CD4-positive, alpha-beta T cell treated with Interleukin-12 subunit alpha and Interleukin-12 subunit beta, for 1 hour (primary cell): Measurements from ENCODE around the gene PCNP.
"Not testable (repeated sequence)": the region's sequence is repeated elsewhere in the genome, so short reads cannot be mapped to it uniquely, and the experiment has no call there.

Experiments
- DNase-seq: peaks from one replicate; pipeline ENCODE4 v3.0.0-alpha.2; 2020

The PCNP gene

DNA sequence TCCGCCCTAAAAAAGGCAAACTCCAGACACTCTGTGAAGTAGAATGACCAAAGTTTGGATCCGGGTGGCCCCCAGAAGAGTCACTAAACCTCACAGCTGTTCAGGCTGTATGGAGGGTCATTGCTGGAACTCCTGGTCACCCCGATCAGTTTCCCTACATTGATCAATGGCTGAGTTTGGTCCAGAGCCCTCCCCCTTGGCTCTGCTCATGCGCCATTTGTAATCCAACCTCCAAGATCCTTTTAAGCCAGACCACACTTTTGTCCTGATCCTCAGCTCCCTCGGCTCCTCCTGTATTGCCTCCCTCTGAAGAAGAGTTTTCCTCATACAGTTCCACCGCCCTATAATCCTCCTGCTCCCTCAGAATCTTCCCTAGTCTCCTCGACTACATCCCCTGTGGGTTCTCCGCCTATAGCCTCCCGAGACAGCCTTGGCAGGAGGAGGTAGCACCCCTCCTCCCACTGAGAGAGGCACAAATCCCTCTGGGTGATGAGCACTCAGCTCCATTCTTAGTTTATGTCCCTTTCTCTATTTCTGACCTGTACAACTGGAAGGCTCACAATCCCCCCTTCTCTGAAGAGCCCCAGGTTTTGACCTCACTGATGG lies 60.7 kb downstream of the PCNP start:
- DNase-seq = no peak

GRCh38 chr3:101635345-101635744 lies 61.4 kb downstream of the PCNP start:
- no peak for DNase-seq

DNA sequence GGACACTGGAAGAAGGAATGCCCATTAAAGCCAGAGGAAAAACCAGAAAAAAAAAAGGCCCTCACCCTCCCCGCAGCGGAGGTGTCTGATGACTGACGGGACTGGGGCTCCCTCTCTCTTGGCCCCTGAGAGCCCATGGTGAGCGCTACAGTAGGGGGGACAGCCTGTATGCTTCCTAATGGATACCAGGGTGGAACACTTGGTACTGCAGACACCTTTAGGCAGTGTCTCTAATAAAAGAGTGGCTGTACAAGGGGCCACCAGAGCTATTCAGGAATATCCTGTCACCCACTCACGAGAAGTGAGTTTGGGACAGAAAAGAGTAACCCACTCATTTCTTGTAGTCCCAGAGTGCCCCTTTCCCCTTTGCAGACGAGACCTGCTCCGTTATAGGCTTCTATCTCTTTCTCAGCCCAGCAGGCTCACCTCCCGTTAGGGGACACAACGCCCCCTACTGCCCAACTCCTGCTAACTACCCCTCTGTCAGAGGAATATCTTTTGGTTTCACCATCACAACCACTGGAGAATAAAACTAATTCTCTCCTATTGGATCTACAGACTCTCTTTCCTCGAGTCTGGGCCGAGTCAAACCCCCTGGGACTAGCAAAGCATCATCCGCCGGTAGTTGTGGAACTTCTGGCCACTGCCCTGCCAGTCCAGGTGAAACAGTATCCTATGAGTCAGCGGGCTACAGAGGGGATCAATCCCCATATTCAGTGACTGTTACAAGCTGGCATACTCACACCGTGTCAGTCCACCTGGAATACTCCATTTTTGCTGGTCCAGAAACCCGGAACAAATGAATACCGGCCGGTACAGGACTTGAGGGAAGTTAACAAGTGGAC lies 62.2 kb downstream of the PCNP start:
- DNase-seq = peak; percentile 71

- no peak for DNase-seq
Measured at GRCh38 chr3:101637451-101637850, 63.5 kb downstream of the PCNP start.

GRCh38 chr3:101638261-101638745 lies 64.3 kb downstream of the PCNP start:
- DNase-seq = no peak

GRCh38 chr3:101639280-101639963 lies 65.4 kb downstream of the PCNP start:
- DNase-seq = no peak

GRCh38 chr3:101640256-101640655 lies 66.3 kb downstream of the PCNP start:
- DNase-seq = no peak

GRCh38 chr3:101641397-101642115 lies 67.6 kb downstream of the PCNP start:
- DNase-seq = not testable (repeated sequence)

DNA sequence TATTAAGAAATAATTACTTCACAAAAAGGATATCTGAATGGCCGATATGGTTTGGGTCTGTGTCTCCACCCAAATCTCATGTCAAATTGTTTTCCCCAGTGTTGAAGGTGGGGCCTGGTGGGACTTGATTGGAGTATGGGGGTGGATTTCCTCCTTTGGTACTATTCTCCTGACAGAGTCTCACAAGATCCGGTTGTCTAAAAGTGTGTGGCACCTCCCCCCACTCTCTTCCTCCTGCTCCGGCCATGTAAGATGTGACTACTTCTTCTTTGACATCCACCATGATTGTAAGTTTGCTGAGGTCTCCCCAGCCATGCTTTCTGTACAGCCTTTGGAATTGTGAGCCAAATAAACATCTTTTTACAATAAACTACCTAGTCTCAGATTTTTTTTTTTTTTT lies 68.5 kb downstream of the PCNP start:
- DNase-seq = no peak

DNA sequence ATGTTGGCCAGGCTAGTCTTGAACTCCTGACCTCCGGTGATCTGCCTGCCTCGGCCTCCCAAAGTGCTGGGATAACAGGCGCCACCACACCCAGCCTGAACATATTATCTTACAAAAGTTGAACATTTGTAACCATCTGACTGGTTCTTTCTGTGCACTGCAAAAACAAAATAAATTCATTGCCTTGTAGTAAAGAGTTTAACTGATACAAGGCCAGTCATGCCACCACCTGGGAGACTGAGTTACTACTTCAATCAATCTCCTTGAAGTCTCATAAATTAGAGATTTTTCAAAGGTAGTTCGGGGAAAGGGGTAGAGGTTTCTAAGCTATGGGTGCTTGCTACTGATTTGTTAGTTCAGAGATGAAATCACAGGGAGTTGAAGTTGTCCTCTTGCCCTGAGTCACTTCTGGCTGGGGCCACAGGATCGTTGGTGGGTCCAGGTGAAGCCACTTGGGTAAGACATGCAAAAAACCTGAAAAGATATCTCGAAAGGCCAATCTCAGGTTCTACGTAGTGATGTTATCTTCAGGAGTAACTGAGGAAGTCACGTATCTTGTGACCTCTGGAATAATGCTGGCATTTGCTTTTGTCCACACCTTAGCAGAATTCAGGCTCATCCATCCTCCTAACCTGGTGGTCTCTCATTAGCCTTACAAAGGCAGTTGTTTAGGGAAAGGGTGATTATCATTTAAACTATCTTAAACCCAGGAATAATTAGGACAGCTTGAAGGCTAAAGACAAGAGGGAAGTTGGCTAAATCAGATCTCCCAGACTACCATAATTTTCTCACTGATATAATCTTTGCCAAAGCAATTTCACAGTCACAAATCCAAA lies 69.2 kb downstream of the PCNP start:
- DNase-seq = no peak
